Measurements from ENCODE around the gene GRWD1. TPM values are rescaled to one million over a fixed set of nuclear protein-coding genes. Genes with fewer than 3 reads are reported as not detected.

The GRWD1 gene
- 17.7 and 23.2 TPM in 2 replicates for total RNA-seq

DNA sequence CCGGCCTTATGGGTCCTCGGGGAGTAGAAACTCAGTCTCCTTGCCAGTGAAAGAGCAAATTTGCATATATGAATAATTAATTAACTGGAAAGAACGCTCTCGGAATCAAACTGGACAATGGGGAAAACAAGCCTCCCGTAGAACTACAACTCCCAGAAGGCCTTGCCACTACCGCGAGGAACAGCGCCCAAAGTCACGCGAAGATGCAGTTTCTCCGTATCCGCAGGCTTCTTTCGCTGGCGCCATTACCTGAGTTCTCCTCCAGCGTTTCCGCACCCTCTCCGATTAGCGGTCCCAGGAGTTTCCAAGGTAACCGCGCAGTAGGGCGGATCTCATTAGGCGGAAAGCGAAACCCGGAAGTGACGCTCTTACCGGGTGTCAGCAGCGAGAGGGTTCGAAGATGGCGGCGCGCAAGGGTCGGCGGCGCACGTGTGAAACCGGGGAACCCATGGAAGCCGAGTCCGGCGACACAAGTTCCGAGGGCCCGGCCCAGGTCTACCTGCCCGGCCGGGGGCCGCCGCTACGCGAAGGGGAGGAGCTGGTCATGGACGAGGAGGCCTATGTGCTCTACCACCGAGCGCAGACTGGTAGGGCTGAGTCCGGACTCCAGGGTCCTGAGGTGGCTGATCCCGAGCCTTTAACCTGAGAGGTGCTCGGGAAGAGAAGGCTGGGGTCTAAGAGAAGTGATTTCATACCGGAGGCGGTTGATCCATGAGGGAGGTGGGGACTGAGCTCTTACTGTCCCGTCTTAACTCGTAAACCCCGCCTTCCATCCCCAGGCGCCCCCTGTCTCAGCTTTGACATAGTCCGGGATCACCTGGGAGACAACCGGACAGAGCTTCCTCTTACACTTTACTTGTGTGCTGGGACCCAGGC, at the start of gene GRWD1:
GRWD1 (plus strand) TSS at position 378 of the 876 bp plus-strand sequence; CDS start at position 401, 23 bp downstream.

DNA sequence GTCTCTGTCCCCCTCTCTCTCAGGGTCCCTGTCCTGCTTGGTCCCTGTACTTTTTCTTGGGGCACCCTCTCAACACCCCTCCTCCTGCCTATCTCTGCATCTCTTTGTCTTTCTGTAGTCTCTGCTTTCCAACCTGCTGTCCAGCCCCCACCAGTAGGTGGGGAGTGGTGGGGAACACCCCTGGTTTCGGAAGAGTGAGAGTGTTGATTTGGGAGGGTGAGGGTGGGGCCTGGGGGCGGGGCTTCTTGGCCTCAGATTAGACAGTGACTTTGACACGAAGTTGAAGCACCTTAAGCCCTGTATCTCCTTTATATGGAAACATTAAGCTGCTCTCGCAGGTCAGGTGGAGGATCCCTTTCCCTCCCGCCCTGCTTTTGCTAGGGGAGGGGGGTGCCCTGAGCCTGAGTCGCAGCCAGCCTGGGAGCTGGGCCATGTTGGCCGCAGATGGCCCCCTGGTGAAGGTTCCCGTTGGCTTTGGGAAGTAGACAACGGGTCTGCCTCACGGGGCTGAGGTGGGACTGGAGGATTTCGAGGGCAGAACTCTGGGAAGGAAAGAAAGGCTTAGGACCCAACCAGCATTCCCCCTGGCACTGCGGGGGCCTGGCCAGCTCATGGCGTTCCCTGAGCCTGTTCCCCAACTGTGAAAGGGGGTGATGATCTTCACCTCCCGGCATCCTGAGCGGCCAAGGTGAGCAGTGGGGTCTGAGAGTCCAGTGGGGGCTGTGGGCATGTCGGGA, 9.6 kb downstream of the GRWD1 start, which contains the start of gene KCNJ14:
KCNJ14 (plus strand) TSS at position 404 of the 737 bp plus-strand sequence. CDS start 6,151 bp downstream, outside the sequence.

DNA sequence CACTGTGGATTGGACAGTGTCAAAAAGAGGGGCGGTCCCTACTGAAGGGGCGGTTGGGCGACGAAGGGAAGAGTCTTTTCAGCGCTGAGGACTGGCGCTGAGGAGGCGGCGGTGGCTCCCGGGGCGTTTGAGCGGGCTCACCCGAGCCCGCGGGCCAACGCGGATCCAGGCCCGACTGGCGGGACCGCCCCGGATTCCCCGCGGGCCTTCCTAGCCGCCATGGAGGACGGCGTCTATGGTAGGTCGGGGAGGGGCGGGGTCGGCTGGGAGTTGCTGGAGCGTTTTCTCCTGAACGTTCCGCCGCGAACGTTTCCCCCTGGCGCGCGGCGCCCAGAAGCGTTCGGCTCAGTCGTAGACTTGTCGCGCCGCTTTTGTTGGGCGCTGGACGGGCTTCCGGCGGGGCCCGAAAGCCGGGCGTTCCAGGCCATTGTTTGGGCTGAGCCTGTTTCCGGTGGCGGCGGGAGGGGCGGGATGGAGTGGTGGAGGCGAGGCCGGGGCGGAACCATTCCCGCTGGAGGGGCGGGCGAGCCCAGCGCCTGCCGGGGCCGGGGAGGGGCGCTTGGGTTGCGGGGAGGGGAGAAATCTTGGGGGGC, 23.6 kb downstream of the GRWD1 start, which contains the start of gene CYTH2:
CYTH2 (plus strand) TSS at position 81 of the 593 bp plus-strand sequence; CDS start at position 220, 139 bp downstream.

Other genes with a start within 250 kb of the GRWD1 start
- 6.4 and 7.8 TPM in 2 replicates for gene CARD8, start 190.1 kb upstream of the GRWD1 start, total RNA-seq
- 0.12 TPM in 1 of 2 replicates, not detected in the other for gene ZNF114, start 175.9 kb upstream of the GRWD1 start, total RNA-seq
- 125 and 282 TPM in 2 replicates for gene EMP3, start 120.4 kb upstream of the GRWD1 start, total RNA-seq
- gene TMEM143, start 82.0 kb upstream of the GRWD1 start, total RNA-seq, result 3.7 and 20.3 TPM in 2 replicates
- gene SYNGR4, start 81.6 kb upstream of the GRWD1 start, total RNA-seq, result not detected in 2 replicates
- 222 and 228 TPM in 2 replicates for gene KDELR1, start 54.4 kb upstream of the GRWD1 start, total RNA-seq
- gene GRIN2D, start 52.3 kb upstream of the GRWD1 start, total RNA-seq, result 1.4 and 5.0 TPM in 2 replicates
- gene KCNJ14, start 9.6 kb downstream of the GRWD1 start, total RNA-seq, result 0.35 and 1.8 TPM in 2 replicates
- 28.1 and 37.5 TPM in 2 replicates for gene CYTH2, start 23.4 kb downstream of the GRWD1 start, total RNA-seq
- not detected in 2 replicates for gene LMTK3, start 65.9 kb downstream of the GRWD1 start, total RNA-seq
- gene SULT2B1, start 106.2 kb downstream of the GRWD1 start, total RNA-seq, result 0.23 TPM in 1 of 2 replicates, not detected in the other
- gene SPACA4, start 160.8 kb downstream of the GRWD1 start, total RNA-seq, result not detected in 2 replicates
- gene FAM83E, start 169.1 kb downstream of the GRWD1 start, total RNA-seq, result not detected in 2 replicates
- 2,965 and 4,008 TPM in 2 replicates for gene RPL18, start 173.2 kb downstream of the GRWD1 start, total RNA-seq
- gene SPHK2, start 173.5 kb downstream of the GRWD1 start, total RNA-seq, result 10.4 and 15.2 TPM in 2 replicates
- gene DBP, start 191.4 kb downstream of the GRWD1 start, total RNA-seq, result 2.7 and 3.7 TPM in 2 replicates
- gene CA11, start 200.2 kb downstream of the GRWD1 start, total RNA-seq, result 2.5 and 2.6 TPM in 2 replicates
- gene NTN5, start 227.0 kb downstream of the GRWD1 start, total RNA-seq, result 0.60 TPM in 1 of 2 replicates, not detected in the other
- not detected in 2 replicates for gene FUT2, start 250.0 kb downstream of the GRWD1 start, total RNA-seq

Data from pericardium fibroblast (primary cell).